Panc1 (cell line): ENCODE data around the gene NOA1. TPM values are rescaled to one million over a fixed set of nuclear protein-coding genes. Genes with fewer than 3 reads are reported as not detected.

ENCODE experiments used
- ATAC-seq: fragments of 200-7000 bp; cut with Tn5 transposase; 2 replicates; pipeline ENCODE4 v1.9.1; 2020; ENCODE audit warnings: mild to moderate bottlenecking, moderate library complexity
- BruUV-seq: library from RNA; stranded (reverse); fragments of 400-500 nt; replicated peaks from 2 replicates; lab custom pipeline; 2021; lab: Mats Ljungman, UMichigan
- CTCF ChIA-PET: fragments of 300-600 bp; sonication (Branson Sonifier 250); formaldehyde crosslinking; loops from one replicate; lab custom pipeline; 2022; ENCODE audit warnings: antibody characterized with exemption; lab: Charles Lee
- POLR2A ChIA-PET: fragments of 300-600 bp; sonication (Branson Sonifier 250); formaldehyde crosslinking; loops from one replicate; lab custom pipeline; 2022; ENCODE audit warnings: antibody characterized with exemption; lab: Charles Lee
- DNase-seq: peaks from one replicate; pipeline ENCODE4 v3.0.0-alpha.2; 2010; ENCODE audit warnings: low read depth, low spot score
- H3K27ac ChIP-seq: 2 replicates; pipeline ENCODE4 v1.5.1; 2011; ENCODE audit warnings: mild to moderate bottlenecking, low read length, inconsistent platforms
- H3K27me3 ChIP-seq: fragments of 200-500 bp; sonication (Bioruptor generic); 2 replicates; pipeline ENCODE4 v1.6.0; 2014; ENCODE audit warnings: low read length, inconsistent platforms; ENCODE audit not compliant: control insufficient read depth, insufficient read depth
- H3K36me3 ChIP-seq: fragments of 200-500 bp; sonication (Bioruptor generic); 2 replicates; pipeline ENCODE4 v1.5.1; 2014; ENCODE audit warnings: inconsistent platforms, mild to moderate bottlenecking, low read length, moderate library complexity; ENCODE audit not compliant: control insufficient read depth, insufficient read depth
- H3K4me1 ChIP-seq: 2 replicates; pipeline ENCODE4 v1.5.1; 2011; ENCODE audit warnings: inconsistent platforms, mild to moderate bottlenecking, low read length, moderate library complexity; ENCODE audit not compliant: control insufficient read depth, insufficient read depth
- H3K4me3 ChIP-seq, 2 experiments: 2 replicates each; pipeline ENCODE4 v1.5.1; 2011 to 2012; ENCODE audit warnings: low read depth in 2 of 2, low read length in 2 of 2, mild to moderate bottlenecking in 2 of 2, inconsistent platforms in 1 of 2, moderate library complexity in 1 of 2
- H3K9me3 ChIP-seq: fragments of 200-500 bp; sonication (Bioruptor generic); 2 replicates; pipeline ENCODE4 v1.5.1; 2014; ENCODE audit warnings: low read depth, mild to moderate bottlenecking, inconsistent platforms, low read length, moderate library complexity; ENCODE audit not compliant: control insufficient read depth, insufficient read depth
- POLR2AphosphoS5 ChIP-seq: IDR thresholded peaks from 2 replicates; pipeline ENCODE4 v1.6.1; 2012; ENCODE audit warnings: mild to moderate bottlenecking, low read depth, low read length, moderate library complexity
- SIN3A ChIP-seq: IDR thresholded peaks from 2 replicates; pipeline ENCODE4 v1.6.1; 2012; ENCODE audit warnings: low read depth, mild to moderate bottlenecking, low read length, moderate library complexity, borderline replicate concordance; ENCODE audit not compliant: insufficient read depth
- TCF7L2 ChIP-seq: IDR thresholded peaks from 2 replicates; pipeline ENCODE4 v1.6.1; 2011; ENCODE audit warnings: mild to moderate bottlenecking, low read depth, low read length, inconsistent platforms
- in situ Hi-C: cut with HindIII; loops from 2 replicates; pipeline ENCODE4 v1.10.0; 2016; ENCODE audit warnings: low sequenced_read_pairs, low pct_unique_long_range_greater_than_20kb
- intact Hi-C: fragments of 100-400 bp; cut with micrococcal nuclease; formaldehyde crosslinking; loops from one replicate; pipeline ENCODE4 v1.10.0; 2022; ENCODE audit not compliant: unreplicated experiment
- total RNA-seq: library from RNA; stranded (reverse); gene quantifications from one replicate; pipeline ENCODE4 v1.2.1, GENCODE V29; 2021; ENCODE audit not compliant: unreplicated experiment
- TF ChIP-seq, protein P1 (sequence below), 2 experiments: IDR thresholded peaks; 2 replicates each; pipeline ENCODE4 v1.6.1; 2011 to 2012; ENCODE audit warnings: low read depth in 2 of 2, control low read depth in 1 of 2, low read length in 1 of 2, mild to moderate bottlenecking in 1 of 2, moderate library complexity in 1 of 2; ENCODE audit not compliant: insufficient read depth in 1 of 2
- TF ChIP-seq, protein P2 (sequence below): fragments of 450-650 bp; IDR thresholded peaks from 2 replicates; pipeline ENCODE4 v1.5.1; 2017; ENCODE audit warnings: mild to moderate bottlenecking

NOA1 gene
- total RNA-seq, 1 experiment from 2014 or later, result 11.8 TPM

DNA sequence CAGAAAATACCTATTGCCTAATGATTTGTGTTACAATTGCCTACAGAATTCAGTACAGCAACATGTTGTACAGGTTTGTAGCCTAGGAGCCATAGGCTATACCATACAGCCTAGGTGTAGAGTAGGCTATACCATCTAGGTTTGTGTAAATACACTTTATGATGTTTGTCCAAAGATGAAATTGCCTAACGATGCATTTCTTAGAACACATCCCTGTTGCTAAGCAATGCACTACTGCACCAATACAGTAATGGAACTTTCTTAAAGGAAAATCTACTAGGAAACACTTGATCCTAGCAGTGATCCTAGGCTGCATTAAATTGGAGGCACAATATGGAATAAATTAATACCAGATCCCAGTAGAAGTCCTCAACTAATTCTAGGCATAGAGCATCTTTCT lies 18.3 kb downstream of the NOA1 start:
- CTCF ChIA-PET, result no interaction called here
- POLR2A ChIA-PET, result no interaction called here

DNA sequence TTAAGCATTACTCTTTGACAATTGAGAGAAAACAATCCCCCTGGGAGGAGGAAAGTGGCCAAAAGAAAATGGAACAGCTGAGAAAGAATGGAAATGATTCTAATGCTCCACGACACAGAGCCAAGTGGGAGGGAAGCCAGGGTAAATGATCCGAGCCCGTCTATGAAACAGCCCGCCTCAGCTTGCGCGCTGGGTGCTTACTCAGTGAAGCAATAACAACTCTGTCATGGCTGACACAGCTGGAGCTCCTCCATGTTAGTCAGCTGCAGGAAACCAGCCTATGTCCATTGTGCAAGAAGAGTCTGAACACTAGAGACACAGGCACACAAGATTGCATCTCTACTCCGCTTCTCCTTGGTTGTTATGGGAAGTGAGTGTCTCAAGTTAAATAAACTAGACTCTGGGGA lies 19.3 kb downstream of the NOA1 start:
- POLR2A ChIA-PET, result interaction anchor here (0.5 kb wide), 1 partner anchor 17 kb away, joined by 3 read pairs; no protein-coding TSS in a partner anchor
- no peaks in the 10 kb centered on the region for H3K4me1 ChIP-seq
- no peak for DNase-seq
- no peak for ATAC-seq
- in situ Hi-C loops, result no loop called here
- TF ChIP-seq, protein P1, sequence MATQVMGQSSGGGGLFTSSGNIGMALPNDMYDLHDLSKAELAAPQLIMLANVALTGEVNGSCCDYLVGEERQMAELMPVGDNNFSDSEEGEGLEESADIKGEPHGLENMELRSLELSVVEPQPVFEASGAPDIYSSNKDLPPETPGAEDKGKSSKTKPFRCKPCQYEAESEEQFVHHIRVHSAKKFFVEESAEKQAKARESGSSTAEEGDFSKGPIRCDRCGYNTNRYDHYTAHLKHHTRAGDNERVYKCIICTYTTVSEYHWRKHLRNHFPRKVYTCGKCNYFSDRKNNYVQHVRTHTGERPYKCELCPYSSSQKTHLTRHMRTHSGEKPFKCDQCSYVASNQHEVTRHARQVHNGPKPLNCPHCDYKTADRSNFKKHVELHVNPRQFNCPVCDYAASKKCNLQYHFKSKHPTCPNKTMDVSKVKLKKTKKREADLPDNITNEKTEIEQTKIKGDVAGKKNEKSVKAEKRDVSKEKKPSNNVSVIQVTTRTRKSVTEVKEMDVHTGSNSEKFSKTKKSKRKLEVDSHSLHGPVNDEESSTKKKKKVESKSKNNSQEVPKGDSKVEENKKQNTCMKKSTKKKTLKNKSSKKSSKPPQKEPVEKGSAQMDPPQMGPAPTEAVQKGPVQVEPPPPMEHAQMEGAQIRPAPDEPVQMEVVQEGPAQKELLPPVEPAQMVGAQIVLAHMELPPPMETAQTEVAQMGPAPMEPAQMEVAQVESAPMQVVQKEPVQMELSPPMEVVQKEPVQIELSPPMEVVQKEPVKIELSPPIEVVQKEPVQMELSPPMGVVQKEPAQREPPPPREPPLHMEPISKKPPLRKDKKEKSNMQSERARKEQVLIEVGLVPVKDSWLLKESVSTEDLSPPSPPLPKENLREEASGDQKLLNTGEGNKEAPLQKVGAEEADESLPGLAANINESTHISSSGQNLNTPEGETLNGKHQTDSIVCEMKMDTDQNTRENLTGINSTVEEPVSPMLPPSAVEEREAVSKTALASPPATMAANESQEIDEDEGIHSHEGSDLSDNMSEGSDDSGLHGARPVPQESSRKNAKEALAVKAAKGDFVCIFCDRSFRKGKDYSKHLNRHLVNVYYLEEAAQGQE (IDR thresholded peaks at IDR 0.05; ENCODE audit: insufficient read depth in 1 of 2, low read depth in 2 of 2, low read length in 1 of 2), result no peak
- TF ChIP-seq SIN3A (no peak), POLR2AphosphoS5 (no peak), TCF7L2 (no peak)
- TF ChIP-seq, protein P2, sequence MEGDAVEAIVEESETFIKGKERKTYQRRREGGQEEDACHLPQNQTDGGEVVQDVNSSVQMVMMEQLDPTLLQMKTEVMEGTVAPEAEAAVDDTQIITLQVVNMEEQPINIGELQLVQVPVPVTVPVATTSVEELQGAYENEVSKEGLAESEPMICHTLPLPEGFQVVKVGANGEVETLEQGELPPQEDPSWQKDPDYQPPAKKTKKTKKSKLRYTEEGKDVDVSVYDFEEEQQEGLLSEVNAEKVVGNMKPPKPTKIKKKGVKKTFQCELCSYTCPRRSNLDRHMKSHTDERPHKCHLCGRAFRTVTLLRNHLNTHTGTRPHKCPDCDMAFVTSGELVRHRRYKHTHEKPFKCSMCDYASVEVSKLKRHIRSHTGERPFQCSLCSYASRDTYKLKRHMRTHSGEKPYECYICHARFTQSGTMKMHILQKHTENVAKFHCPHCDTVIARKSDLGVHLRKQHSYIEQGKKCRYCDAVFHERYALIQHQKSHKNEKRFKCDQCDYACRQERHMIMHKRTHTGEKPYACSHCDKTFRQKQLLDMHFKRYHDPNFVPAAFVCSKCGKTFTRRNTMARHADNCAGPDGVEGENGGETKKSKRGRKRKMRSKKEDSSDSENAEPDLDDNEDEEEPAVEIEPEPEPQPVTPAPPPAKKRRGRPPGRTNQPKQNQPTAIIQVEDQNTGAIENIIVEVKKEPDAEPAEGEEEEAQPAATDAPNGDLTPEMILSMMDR, result no peak
- H3K36me3 ChIP-seq, result no peaks in the 10 kb centered on the region; the same call in 1 of the 2 replicates
- intact Hi-C loops, result no loop called here
- H3K27me3 ChIP-seq, result no peaks in the 10 kb centered on the region
- no TSS peak for BruUV-seq
- H3K9me3 ChIP-seq, result no peaks in the 10 kb centered on the region
- H3K27ac ChIP-seq, result no peak overlapping the region
- CTCF ChIA-PET, result no interaction called here
- H3K4me3 ChIP-seq, result no peak overlapping the region

More for the DNA sequence above, 18.3 kb downstream of the NOA1 start:
- H3K4me3 ChIP-seq, result no peak overlapping the region
- intact Hi-C loops (no loop called here), in situ Hi-C loops (no loop called here)
- DNase-seq, result no peak
- ATAC-seq, result no peak
- no peaks in the 10 kb centered on the region for H3K4me1 ChIP-seq
- H3K27ac ChIP-seq, result no peak overlapping the region
- no peaks in the 10 kb centered on the region; the same call in 1 of the 2 replicates for H3K36me3 ChIP-seq
- no TSS peak for BruUV-seq
- TF ChIP-seq, protein P1 (IDR thresholded peaks at IDR 0.05; ENCODE audit: insufficient read depth in 1 of 2, low read depth in 2 of 2, low read length in 1 of 2), result no peak
- no peak for TF ChIP-seq SIN3A
- no peaks in the 10 kb centered on the region for H3K9me3 ChIP-seq
- H3K27me3 ChIP-seq, result no peaks in the 10 kb centered on the region
